HG03135 (cell line): ENCODE measurements around the gene ANKMY1.
"Not testable (repeated sequence)": the region's sequence is repeated elsewhere in the genome, so short reads cannot be mapped to it uniquely, and the experiment has no call there.

ENCODE experiments used
- ATAC-seq: cut with Tn5 transposase; IDR thresholded peaks from one replicate; pipeline ENCODE4 v1.9.1; 2021; ENCODE audit warnings: mild to moderate bottlenecking, moderate library complexity; ENCODE audit not compliant: unreplicated experiment

The ANKMY1 gene

DNA sequence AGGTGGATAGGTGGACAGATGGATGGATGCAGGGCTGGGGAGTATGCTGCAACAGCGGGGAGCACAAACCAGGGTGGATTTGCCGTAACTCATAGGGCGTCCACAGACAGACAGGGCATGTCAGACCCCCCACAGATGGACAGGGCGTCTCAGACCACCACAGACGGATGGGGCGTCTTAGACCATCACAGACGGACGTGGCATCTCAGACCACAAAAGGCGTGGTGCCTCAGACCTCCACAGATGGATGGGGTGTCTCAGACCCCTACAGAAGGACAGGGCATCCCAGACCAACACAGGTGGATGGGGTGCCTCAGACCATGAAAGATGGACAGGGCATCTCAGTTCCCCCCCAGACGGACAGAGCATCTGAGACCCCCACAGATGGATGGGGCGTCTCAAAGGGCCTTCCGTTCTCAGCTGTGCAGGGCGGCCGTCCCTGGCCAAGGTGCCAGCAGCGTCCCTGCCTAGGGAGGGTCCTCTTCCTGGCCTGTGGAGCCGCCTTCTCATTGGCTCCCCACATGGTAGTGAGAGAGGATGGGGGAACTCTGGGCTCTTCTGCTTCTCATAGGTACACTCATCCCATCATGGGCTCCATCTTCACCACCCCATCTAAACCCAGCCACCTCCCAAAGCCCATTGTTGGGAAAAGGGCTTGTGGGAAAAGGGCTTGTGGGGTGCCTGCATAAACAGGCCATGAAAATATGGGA is 2.1 kb downstream of the ANKMY1 start:
- ATAC-seq, result no peak

DNA sequence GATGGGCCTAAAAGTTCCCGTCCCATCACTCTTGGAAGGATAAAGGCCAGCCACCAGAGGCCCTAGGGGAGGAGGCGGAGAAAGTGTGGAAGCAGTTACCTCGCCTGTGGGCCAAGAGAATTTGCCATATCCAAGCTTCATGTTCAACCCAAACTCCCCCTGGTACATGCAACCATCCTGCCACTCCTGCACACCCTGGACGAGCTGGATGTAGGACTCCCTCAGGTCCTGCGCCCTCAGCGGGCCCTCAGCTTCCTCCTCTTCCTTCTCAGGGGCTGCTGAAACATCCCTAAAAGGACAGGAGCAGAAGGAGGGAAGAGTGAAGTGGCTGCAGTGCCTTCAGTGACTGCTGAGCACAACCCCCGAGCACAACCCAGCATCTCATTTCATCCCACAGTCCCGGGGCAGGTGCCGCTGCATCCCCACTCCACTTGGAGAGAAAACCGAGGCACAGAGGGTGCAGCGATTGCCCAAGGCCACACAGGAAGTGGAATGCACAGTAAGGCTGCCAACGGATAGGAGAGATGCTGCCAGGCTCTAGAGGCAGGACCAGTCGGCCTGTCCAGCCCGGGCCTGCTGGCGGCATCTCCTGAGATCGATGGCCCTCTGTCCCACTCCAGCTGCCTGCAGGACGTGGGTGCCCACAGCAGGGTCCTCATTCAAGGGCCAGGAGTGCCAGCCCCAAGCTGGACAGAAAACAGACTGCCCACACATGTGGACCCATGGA is 2.9 kb downstream of the ANKMY1 start:
- no peak for ATAC-seq

DNA sequence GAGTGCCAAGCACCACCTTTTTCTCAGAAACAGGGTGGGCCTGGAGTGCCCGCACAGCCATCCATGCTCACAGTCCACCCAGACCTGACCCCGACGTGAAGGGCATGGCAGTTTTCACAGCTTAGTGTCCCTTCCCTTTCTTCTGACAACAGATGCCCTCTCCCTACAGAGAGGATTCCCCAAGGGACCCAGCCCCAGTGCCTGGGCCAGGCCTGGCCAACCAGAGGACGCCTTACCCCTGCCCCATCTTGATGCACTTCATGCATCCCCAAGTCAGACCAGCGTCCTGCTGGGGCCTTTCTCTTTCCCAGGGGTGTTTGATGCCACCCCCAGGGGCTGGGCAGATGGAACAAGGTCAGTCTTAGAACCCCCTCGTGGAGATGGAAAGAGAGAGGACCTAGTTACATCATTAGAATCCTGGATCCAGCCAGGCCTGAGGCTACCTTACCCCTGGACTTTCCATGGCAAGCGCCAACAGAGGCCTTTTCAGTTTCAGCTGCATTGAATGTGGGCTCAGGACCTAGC is 3.8 kb downstream of the ANKMY1 start:
- no peak for ATAC-seq

DNA sequence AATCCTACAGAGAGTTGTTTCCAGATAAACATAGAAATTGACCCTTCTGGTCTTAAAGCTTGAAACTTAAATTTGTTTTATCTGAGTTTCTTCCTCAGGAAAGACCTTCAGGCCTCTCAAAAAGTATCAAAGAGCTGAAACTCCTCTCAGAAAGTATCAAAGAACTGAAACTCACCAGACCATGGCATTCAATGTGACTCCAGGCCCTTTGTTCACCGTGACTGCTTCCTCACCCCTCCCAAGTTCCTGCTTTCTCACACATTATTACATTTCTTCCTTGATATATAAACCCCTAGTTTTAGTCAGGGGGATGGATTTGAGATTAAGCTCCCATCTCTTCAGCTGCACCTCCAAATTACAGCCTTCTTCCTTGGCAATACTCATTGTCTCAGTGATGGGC is 6.0 kb downstream of the ANKMY1 start:
- no peak for ATAC-seq

DNA sequence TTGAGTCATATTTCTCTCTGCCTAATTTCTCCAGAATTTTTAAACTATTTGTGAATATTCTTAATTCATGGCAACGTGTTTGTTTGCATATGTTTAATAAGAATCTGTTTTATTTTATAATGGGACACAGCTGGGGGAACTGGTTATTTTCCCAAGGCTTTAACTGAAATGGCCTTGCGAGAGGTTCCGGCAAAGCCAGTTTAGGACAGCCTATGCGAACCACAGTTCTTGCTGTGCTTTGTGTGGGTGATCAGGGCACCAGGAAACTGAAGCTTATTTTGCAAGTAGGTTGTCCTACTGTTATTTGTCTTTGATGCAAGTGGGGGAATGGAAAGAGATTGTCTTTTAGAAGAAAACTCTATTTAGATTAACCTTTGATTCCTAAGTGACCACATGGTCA is 6.5 kb downstream of the ANKMY1 start:
- ATAC-seq, result no peak

DNA sequence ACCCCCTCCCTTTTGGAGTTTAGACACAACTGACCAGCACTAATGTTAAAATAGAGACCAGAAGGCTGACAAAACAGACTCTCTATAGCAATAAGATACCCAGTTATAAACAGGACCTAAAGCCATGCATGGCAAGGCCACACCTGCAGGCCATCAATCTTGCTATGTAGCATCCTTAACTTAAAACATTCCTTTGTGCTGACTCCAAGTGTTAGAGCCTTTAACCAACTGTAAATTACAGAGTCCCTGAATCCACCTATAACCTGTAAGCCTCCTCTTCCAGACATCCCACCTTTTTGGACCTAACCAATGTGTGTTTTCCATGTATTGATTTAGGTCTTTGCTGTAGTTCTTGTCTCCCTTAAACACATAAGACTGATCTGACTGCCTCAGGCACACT is 17.9 kb downstream of the ANKMY1 start:
- no peak for ATAC-seq

DNA sequence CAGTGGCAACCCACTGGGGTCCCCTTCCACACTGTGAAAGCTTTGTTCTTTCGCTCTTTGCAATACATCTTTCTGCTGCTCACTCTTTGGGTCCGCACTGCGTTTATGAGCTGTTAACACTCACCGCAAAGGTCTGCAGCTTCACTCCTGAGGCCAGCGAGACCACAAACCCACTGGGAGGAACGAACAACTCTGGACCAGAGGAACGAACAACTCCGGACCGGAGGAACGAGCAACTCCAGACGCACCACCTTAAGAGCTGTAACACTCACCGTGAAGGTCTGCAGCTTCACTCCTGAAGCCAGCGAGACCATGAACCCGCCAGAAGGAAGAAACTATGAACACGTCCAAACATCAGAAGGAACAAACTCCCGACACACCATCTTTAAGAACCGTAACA is 18.7 kb downstream of the ANKMY1 start:
- not testable (repeated sequence) for ATAC-seq

DNA sequence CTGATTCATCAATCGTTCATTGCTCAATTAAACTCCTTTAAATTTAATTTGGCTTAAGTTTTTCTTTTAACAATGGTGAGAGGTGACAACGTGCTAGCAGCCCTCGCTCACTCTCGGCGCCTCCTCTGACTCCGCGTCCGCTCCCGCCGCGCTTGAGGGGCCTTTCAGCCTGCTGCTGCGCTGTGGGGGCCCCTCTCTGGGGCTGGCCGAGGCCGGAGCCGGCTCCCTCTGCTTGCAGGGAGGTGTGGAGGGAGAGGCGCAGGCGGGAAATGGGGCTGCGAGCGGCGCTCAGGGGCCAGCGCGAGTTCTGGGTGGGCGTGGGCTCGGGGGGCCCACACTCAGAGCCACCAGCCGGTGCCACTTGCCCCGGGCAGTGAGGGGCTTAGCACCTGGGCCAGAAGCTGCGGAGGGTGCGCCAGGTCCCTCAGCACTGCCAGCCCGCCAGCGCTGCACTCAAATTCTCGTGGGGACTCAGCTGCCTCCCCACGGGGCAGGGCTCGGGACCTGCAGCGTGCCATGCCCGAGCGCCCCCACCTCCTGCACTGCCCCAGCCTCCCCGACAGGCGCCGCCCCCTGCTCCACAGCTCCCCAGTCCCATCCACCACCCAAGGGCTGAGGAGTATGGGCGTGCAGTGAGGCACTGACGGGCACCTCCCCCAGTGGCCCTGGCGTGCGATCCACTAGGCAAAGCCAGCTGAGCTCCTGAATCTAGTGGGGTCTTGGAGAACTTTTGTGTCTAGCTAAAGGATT is 19.6 kb downstream of the ANKMY1 start:
- ATAC-seq, result no peak

DNA sequence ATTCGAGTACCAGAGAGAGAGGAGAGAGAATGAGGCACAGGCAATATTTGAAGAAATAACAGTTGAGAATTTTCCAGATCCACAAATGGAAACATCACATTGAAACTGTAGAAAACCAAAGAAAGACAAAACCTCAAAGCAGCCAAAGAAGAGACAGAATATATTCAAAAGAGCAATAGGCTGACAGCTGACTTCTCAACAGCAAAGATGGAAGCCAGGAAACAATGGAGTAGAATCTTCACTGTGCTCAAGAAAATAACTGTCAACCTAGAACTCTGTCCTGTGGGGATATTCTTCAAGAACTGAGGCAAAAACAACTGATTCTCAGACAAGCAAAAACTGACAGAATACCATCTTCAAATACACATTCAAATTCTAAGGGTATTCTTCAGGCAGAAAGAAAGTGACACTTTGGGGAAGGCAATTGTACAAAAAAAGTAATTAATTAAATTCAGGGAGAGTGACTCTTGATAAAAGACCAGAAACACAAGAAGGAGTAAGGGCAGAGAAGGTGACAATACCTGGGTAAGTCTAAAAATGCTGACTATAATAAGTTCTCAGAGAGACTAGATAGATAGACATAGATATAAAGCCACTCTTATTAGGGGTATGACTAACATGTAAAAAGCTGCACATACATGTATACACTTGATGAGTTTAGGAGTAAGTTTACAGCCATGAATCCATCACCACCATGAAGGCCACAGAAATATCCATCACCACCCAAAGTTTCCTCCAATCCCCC is 25.6 kb downstream of the ANKMY1 start:
- ATAC-seq, result no peak

DNA sequence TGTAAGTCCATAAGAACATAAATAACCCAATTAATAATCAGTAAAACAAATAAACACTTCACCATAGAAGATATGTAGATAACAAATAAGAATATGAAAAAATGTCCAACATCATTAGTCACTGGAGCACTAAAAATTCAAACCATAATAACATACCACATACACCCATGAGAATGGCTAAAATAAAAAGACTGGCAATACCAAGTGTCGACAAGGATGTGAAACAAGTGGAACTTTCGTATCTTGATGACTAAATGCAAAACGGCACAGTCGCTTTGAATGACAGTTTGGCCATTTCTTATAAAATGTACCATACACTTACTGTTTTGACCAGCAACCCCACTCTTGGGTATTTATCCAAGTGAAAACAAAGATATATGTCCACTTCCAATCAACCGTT is 26.8 kb downstream of the ANKMY1 start:
- no peak for ATAC-seq

DNA sequence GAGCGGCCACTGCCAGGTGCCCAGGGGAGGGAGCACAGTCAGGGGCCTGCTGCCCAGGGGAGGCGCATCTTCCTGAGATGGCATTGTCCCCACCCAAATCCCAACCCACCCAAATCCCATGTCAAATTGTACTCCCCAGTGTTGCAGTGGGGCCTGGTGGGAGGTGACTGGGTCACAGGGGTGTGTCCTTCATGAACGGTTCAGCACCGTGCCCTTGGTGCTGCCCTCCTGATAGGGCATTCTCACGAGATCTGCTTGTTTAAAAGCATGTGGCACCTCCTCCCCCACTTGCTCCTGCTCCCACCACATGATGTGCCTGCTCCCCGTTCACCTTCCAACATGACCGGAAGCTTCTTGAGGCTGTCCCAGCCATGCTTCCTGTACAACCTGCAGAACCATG is 27.6 kb downstream of the ANKMY1 start:
- no peak for ATAC-seq

DNA sequence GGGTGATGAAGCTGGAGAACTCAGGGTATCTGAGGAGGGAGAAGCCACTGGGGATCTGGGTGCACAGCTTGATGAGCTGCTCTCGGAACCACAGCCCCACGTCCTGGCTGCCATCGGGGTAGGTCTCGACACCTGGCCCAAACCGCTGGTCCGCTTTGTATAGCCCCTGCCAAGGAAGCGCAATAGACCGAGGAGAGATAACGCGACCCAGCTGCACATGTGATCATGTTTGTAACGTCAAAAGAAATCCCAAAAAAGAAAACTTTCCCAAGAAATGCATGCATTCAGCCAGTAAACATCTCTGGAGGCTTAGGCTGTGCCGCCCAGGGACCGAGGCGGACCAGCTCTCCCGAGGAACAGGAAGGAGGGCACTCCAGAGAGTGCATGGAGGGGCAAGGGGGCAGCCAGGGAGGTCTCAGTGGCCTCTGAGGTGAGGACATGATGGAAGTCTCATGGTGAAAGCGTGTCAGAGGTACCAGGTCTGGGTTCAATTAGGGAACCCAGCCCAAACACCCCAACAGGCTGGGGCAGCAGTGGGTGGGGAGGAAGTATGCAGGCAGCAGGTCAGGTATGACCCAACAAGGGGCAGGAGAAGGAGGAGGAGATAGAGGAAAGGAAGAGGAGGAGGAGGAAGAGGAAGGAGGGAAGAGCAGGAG is 28.3 kb downstream of the ANKMY1 start:
- ATAC-seq, result no peak

DNA sequence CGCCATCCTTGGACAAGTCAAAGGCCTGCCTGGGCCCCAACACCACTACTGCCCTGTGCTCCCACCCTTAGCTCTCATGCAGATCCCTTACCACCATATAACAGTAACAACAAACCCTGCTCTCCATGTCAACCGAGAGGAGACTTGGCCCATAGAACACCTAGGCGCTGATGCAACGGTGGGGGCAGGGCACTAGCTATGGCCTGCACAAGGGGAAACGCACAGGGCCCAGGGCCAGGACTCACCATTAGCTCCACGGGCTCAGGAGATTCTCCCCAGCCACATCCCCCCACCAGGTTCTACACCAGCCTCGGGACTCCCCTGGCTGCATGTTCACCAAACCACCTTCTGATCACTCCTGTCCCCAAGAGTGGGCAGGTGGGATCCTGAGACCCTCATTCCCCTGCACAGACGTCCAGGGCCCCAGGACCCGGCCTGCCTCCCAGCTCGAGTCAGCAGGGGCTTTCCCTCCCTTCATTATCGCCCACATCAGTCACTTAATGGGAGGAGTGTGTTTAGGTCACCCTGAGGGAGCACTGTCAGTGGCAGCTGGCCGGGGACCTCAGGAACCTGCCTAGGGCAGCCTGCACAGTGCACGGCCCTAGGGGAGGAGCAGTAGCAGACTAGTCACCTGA is 29.3 kb downstream of the ANKMY1 start:
- no peak for ATAC-seq

DNA sequence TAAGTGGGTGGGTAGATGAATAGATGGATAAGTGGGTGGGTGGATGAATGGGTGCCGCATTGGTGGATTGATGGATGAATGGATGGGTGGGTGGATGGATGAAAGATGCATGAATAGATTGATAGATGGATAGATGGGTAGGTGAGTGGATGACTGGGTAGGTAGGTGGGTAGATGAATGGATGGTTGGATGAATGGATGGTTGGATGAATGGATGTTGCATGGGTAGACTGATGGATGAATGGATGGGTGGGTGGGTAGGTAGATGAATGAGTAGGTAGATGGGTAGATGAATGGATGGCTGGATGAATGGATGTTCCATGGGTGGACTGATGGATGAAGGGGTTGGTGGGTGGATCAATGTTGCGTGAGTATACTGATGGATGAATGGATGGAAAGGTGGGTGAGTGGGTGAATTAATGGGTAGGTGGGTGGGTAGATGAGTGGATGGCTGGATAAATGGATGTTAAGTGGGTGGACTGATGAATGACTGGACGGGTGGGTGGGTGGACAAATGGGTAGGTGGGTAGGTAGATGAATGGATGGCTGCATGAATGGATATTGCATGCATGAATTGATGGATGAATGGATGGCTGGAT is 30.5 kb downstream of the ANKMY1 start:
- no peak for ATAC-seq

DNA sequence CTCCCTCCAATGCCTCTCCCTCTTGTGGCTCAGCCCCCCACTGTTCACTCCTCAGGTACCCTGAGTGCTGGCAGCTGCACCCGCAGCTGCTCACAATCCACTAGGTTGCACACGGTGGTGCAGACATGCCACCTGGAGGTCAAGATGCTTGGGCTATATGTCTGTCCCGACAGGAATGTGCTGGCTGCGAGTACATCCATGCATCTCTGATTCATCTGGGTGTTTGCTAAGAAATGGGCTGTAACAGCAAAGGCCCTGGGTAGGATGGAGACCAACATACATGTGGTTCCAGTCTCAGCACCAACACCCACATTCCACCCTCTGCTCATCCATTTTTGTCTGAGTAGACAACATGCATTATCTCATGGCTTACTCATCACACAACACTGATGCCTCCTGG is 31.3 kb downstream of the ANKMY1 start:
- ATAC-seq, result no peak

DNA sequence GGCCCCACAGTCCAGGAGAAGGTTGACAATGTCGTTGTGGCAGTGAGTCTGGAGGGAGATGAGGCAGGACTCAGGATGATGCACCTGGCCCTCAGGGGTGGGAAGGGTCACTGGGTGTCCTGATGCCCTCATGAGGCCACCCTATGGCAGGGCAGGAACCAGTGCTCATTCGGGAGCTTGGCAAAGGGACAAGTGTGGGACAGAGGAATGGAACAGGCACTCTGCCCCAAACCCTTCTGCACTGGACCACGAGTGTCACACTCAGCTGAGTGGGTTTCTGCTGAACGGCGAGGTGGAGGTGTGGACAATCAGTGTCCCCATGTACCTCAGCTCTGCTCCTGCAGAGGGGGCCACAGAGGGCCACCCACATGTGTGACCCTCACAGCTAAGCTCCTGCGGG is 32.0 kb downstream of the ANKMY1 start:
- no peak for ATAC-seq

DNA sequence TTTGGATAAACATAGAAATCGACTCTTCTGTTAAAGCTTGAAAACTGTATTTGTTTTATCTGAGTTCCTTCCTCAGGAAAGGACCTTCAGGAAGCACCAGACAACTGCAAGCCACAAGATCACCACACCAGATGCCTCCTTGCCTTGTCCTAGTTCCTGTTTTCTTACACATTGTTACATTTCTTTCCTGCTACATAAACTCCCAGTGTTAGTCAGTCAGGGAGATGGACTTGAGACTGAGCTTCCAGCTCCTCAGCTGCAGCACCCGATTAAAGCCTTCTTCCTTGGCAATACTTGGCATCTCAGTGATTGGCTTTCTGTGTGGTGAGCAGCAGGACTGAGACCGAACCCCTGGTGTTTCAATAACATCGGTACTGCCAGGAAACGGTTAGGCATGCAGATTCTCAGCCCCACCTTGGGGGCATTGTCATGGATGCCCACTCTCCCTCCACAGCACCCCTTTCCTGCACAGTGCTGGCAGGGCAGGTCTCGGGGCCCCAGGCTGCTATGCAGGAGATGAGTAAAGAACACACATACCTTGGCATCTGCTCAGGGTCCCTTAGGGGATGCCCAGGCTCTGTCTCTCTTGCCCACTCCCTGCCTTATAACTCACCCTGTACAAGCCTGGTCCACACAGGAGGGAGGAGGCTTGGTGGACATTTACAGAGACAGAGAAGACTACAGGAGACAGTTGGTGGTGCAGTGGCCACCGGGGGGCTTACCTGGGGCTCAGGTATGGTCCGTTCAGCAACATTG is 32.6 kb downstream of the ANKMY1 start:
- no peak for ATAC-seq

DNA sequence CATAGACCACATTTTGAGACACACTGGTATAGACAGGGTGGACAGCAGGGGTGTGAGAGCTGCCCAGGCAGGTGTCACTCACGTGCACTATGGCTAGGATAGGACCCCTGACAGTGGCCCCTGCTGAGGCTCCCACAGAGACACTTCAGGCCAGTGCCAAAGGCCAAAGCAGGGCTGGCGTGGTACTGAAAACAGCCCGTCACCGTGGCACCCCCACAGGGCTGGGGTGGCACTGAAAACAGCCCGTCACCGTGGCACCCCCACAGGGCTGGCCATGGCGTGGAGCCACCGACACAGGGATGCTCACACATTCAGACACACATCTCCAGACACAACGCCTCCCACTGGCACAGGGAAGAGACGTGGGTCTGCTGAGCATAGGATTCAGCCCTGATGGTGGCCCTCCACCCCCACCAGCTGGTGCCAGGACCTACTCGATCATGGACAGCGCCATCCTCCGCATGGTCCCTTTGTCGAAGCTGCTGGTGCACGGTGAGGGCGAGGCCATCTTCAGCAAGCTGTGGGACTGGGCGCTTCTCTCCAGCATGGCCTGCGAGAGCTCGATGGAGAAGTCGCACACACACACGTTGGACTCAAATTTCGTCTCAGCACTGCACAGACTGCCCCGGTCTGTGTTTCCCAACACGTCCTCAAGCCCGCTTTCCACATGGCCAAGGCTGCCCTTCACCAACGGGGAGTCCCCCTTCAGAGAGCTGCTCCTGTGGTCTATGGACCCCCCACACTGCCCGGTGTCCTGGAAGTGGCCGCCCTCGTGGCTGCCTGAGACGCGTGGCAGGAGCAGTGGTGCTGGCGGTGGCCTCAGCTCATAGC is 34.1 kb downstream of the ANKMY1 start:
- no peak for ATAC-seq
